Colonic mucosa (tissue), 4 donors: ENCODE results near the gene CD69. TPM values are rescaled to one million over a fixed set of nuclear protein-coding genes. Genes with fewer than 3 reads are reported as not detected.
A peak's percentile ranks its signal among the peaks of the same experiment; 100 is the strongest.

Experiments used
- DNase-seq: peaks from one replicate; pipeline ENCODE4 v3.0.0-alpha.2; 2020
- H3K27ac ChIP-seq: fragments of 200-600 bp; one replicate; pipeline ENCODE4 v1.8.0; 2021
- H3K27me3 ChIP-seq: fragments of 200-600 bp; one replicate; pipeline ENCODE4 v1.8.0; 2021
- H3K36me3 ChIP-seq: fragments of 200-600 bp; one replicate; pipeline ENCODE4 v1.8.0; 2021
- H3K4me1 ChIP-seq: fragments of 200-600 bp; one replicate; pipeline ENCODE4 v1.8.0; 2021; ENCODE audit warnings: mild to moderate bottlenecking
- H3K4me3 ChIP-seq: fragments of 200-600 bp; one replicate; pipeline ENCODE4 v1.8.0; 2021
- H3K9ac ChIP-seq, 2 donors: one replicate each; pipeline ENCODE4 v1.7.0; 2013; ENCODE audit warnings: control low read depth in 2 of 2, low read depth in 2 of 2, low read length in 2 of 2
- H3K9me3 ChIP-seq: fragments of 200-600 bp; one replicate; pipeline ENCODE4 v1.8.0; 2021
- intact Hi-C: fragments of 100-400 bp; cut with DNase I; formaldehyde crosslinking; loops from one replicate; pipeline ENCODE4 v1.14.1; 2022
- total RNA-seq, 2 donors: library from RNA; stranded (reverse); fragmentation: NEBNext Ultra II Directional in 1 of 2; extraction: Animal tissue kit (Norgen Biotek cat#: 25700) in 1 of 2; gene quantifications; one replicate each; pipeline ENCODE4 v1.2.1, GENCODE V29; 2021
- TF ChIP-seq, protein P1 (sequence below): fragments of 200-600 bp; IDR thresholded peaks from one replicate; pipeline ENCODE4 v1.8.0; 2022; ENCODE audit warnings: antibody characterized with exemption, mild to moderate bottlenecking
- donor health status: healthy.
- donor health status: DM: no; HTN: no; CAD: no.
- donor health status: DM: no; HTN: no; CAD: no.

Gene CD69
- total RNA-seq, 2 donors from 2014 or later, result 1.4 to 3.2 TPM

DNA sequence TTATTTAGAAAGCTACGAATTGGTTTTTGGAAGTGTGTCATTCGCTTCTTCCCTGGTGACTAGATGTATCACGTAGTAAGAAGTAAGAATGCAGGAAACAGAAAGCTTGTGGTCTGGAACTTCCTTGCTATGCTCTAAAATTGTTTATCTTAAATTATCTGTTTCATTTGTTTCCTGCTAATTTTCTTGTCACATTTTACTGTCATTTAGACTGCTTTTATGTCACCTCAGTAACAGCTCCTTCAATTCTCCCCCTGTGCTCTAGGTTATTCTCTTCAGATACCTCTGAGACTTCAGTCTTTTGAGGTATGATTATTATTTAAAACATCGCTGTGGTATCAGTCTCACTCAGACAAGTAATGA lies 699 bp upstream of the CD69 start:
- no peaks in the 10 kb centered on the region for H3K36me3 ChIP-seq
- H3K27me3 ChIP-seq, result no peaks in the 10 kb centered on the region
- H3K9me3 ChIP-seq, result no peaks in the 10 kb centered on the region
- H3K4me1 ChIP-seq, result no peaks in the 10 kb centered on the region
- H3K27ac ChIP-seq, result peak overlapping the region; percentile 53
- no peak overlapping the region for H3K4me3 ChIP-seq
- peak overlapping the region in 1 of 2 donors; percentile 51 for H3K9ac ChIP-seq
- DNase-seq, result no peak
- TF ChIP-seq, protein P1, sequence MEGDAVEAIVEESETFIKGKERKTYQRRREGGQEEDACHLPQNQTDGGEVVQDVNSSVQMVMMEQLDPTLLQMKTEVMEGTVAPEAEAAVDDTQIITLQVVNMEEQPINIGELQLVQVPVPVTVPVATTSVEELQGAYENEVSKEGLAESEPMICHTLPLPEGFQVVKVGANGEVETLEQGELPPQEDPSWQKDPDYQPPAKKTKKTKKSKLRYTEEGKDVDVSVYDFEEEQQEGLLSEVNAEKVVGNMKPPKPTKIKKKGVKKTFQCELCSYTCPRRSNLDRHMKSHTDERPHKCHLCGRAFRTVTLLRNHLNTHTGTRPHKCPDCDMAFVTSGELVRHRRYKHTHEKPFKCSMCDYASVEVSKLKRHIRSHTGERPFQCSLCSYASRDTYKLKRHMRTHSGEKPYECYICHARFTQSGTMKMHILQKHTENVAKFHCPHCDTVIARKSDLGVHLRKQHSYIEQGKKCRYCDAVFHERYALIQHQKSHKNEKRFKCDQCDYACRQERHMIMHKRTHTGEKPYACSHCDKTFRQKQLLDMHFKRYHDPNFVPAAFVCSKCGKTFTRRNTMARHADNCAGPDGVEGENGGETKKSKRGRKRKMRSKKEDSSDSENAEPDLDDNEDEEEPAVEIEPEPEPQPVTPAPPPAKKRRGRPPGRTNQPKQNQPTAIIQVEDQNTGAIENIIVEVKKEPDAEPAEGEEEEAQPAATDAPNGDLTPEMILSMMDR, result no peak
- intact Hi-C loops, result no loop called here

DNA sequence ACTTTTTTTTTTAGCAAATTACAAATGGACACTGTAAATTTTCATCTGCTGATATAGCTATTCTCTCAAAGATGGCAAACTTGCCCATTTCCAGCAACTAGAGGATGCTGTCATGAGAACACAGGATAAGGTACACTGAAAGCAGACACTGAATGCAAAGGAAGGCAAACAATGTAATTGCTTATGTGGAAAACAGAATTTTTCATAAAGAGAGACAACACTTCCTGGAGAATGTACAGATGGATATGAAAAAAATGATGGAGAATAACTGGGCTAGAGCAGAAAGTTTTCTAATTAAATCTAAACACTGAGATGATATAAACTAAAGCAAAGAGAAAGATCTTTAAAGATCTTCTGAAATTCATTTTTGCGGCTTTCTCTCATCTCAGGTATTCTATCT lies 581 bp downstream of the CD69 start:
- H3K36me3 ChIP-seq, result no peaks in the 10 kb centered on the region
- TF ChIP-seq, protein P1, result no peak
- DNase-seq, result no peak
- peak overlapping the region; percentile 53 for H3K27ac ChIP-seq
- no peaks in the 10 kb centered on the region for H3K9me3 ChIP-seq
- peak overlapping the region in 1 of 2 donors; percentile 34 for H3K9ac ChIP-seq
- intact Hi-C loops, result no loop called here
- no peaks in the 10 kb centered on the region for H3K4me1 ChIP-seq
- no peak overlapping the region for H3K4me3 ChIP-seq
- no peaks in the 10 kb centered on the region for H3K27me3 ChIP-seq

DNA sequence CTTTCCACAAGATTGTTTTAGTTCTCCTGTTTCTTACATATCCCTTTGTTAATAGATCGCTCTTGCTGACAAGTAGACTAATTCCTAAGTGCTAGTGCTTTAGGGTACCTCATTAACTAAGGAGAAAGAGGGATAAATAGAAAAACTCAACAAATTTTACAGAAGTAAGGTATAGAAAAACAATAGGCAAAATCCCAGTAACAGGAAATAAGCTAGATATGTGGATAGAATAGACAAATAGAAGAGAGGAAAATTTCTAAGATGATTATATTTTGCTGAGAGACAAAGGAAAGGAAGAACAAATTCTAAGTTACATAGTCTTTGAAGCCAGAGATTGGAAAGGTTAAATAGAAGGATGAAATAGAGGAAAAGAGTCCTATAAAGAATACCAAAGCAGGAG lies 1.0 kb downstream of the CD69 start:
- H3K36me3 ChIP-seq, result no peaks in the 10 kb centered on the region
- H3K4me3 ChIP-seq, result peak overlapping the region; percentile 12
- peak overlapping the region in 1 of 2 donors; percentile 34 for H3K9ac ChIP-seq
- H3K9me3 ChIP-seq, result no peaks in the 10 kb centered on the region
- no peak for DNase-seq
- H3K27ac ChIP-seq, result peak overlapping the region; percentile 38
- no peaks in the 10 kb centered on the region for H3K4me1 ChIP-seq
- intact Hi-C loops, result no loop called here
- H3K27me3 ChIP-seq, result no peaks in the 10 kb centered on the region
- TF ChIP-seq, protein P1, result no peak

DNA sequence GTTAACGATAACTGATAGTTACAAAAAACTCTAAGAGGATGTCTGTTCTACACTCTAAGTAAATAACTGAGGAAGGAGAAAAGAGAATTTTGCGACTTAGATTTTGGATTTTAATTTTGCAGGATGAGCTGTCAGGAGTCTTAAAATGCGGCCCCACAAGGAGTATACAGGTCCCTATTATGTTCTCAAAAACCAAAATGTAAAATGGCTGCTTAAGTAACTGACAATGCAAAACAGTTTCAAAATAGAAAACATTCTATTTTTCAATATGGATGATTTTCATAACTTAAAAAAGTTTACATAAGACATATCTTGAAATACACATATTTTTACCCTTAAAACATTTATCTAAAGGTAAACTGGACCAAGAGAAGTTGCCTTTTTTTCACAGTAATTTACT lies 2.6 kb downstream of the CD69 start:
- Histone ChIP-seq H3K27me3 (no peaks in the 10 kb centered on the region), H3K9ac (peak overlapping the region in 1 of 2 donors; percentile 8), H3K9me3 (no peaks in the 10 kb centered on the region), H3K27ac (peak overlapping the region; percentile 38), H3K4me3 (peak overlapping the region; percentile 12), H3K36me3 (no peaks in the 10 kb centered on the region), H3K4me1 (no peaks in the 10 kb centered on the region)
- no peak for DNase-seq
- intact Hi-C loops, result no loop called here
- TF ChIP-seq, protein P1, result no peak

DNA sequence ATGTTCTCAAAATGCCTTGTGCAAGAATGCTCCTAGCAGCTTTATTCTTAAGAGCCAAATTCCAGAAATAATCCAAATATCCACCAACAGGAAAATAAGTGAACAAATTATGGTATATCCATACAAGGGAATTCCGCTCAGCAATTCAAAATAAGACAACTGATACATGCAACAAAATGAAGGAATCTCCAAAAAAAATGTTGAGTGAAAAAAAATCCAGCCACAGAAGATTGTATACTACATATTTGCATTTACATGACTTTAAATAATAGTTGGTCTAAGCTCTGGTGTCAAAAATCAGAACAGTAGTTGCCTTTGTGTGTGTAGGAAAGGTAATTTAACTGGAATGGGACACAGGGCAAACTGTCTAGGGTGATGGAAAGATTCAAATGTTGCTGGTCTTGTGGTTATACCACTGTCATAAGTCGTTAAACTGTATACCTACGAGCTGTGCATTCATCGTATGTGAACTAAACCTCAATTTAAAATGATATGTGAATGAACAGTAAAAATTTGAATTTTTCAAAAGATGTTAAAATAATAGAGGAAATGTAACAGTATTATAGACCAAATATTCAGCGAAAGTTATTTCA lies 3.2 kb downstream of the CD69 start:
- H3K36me3 ChIP-seq, result no peaks in the 10 kb centered on the region
- no peak overlapping the region for H3K4me3 ChIP-seq
- no peak for DNase-seq
- TF ChIP-seq, protein P1, result no peak
- H3K9me3 ChIP-seq, result no peaks in the 10 kb centered on the region
- no peaks in the 10 kb centered on the region for H3K4me1 ChIP-seq
- no peak overlapping the region for H3K27ac ChIP-seq
- intact Hi-C loops, result no loop called here
- no peak overlapping the region for H3K9ac ChIP-seq
- H3K27me3 ChIP-seq, result no peaks in the 10 kb centered on the region
